Fibroblast of the conjunctiva (primary cell): ENCODE data around the gene PIP5K1A.

Experiments
- DNase-seq: peaks from one replicate; pipeline ENCODE4 v3.0.0-alpha.2; 2010; ENCODE audit warnings: low read depth

Gene PIP5K1A

GRCh38 chr1:151289080-151289935, 91.0 kb downstream of the PIP5K1A start:
- no peak for DNase-seq

DNA sequence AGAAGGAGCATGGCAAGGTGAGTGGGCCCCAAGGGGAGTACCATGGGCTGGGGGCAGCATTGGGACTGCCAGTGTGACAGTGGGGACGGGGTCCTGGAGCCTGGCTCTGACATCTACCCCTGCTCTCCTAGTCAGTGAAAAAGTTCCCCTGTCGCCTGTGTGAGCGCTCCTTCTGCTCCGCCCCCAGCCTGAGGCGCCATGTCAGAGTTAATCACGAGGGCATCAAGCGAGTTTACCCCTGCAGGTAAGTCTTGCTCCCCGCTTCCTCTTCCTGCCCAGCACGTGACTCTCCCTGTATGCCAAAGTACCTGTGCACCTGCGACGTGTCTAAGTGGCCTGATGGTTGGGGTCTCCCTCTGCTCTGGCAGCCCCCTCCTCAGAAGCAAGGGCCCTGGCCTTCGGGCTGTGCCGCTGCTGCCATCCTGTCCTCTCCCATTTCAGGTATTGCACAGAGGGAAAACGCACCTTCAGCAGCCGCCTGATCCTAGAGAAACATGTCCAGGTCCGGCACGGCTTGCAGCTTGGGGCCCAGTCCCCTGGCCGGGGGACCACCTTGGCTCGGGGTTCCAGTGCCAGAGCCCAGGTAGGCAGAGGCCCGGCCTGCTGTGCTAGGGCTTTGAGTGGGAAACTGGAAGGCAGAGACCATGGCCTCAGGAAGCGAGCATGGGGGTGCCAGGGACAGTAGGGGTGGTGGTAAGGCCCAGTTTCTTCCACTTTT, 91.8 kb downstream of the PIP5K1A start:
- no peak for DNase-seq

DNA sequence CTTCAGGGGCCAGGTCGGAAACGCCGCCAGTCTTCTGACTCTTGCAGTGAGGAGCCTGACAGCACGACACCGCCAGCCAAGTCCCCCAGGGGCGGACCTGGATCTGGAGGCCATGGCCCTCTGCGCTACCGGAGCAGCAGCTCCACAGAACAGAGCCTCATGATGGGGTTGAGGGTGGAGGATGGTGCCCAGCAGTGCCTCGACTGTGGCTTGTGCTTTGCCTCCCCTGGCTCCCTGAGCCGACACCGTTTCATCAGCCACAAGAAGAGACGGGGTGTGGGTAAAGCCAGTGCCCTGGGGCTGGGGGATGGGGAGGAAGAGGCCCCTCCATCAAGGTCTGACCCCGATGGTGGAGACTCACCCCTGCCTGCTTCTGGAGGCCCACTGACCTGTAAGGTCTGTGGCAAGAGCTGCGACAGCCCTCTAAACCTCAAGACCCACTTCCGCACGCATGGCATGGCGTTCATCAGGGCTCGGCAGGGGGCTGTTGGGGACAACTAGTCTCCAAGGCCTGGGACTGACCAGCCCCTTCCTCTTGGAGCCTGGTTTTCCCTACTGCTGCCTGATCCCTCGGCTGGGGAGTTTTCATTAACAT, 92.5 kb downstream of the PIP5K1A start:
- no peak for DNase-seq

DNA sequence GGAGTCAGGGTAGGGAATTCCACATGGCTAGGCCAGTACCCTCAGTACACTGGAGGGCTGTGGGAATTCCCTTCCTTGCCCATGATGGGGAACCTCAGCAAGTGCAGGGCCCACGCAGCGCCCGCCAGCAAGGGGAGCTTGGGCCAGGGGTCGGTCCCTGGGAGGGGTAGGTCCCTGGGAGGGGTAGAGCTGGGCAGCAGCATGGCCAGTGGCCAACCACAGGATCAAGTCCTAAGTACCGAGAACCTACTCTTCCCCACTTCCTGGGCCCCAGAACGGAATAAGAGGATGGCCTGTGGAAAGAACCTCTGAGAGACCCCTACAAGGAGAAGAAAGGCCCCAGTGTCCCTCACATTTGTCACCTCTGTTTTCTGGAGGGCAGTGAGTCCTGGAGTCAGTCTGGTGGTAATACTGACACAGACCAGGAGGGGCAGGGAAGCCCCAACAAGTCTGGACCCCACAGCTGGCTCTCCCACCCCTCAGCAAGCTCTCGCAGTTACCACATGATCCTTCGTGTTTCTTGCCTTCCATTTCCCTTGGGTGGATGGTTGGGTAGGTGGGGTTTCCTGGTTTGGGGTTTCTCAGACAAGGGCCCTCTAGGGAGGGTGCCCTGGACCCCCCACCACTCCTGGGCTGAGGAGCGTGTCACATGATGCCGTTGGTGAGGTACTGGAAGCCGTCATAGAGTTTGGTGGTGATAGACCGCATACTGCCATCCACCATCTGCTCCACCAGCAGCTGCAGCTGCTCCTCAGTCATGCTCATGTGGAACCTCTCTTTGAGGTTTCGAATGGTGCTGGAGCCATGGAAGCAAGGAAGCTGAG, 94.1 kb downstream of the PIP5K1A start:
- no peak for DNase-seq

GRCh38 chr1:151293093-151293492, 94.7 kb downstream of the PIP5K1A start:
- no peak for DNase-seq

GRCh38 chr1:151294742-151295462, 96.5 kb downstream of the PIP5K1A start:
- no peak for DNase-seq
